HepG2 (cell line): ENCODE measurements around the gene IBTK. TPM values are rescaled to one million over a fixed set of nuclear protein-coding genes. Genes with fewer than 3 reads are reported as not detected.
"Not testable (repeated sequence)": the region's sequence is repeated elsewhere in the genome, so short reads cannot be mapped to it uniquely, and the experiment has no call there.

Experiments used
- ATAC-seq: fragments of 200-7000 bp; cut with Tn5 transposase; 3 replicates; pipeline ENCODE4 v1.9.1; 2020; ENCODE audit warnings: mild to moderate bottlenecking, moderate library complexity
- BruUV-seq: library from RNA; stranded (reverse); fragments of 400-500 nt; replicated peaks from 2 replicates; lab custom pipeline; 2021; lab: Mats Ljungman, UMichigan
- CTCF ChIA-PET: fragments of 300-600 bp; formaldehyde crosslinking; extraction: SDS; loops from one replicate; lab custom pipeline; 2021; ENCODE audit warnings: low total read pairs, inconsistent platforms, low intra/inter-chr PET ratio; lab: Yijun Ruan, JAX
- POLR2A ChIA-PET: fragments of 350-600 bp; sonication (Branson Sonifier 250); formaldehyde crosslinking; loops from one replicate; lab custom pipeline; 2020; ENCODE audit warnings: antibody characterized with exemption, inconsistent platforms; lab: Yijun Ruan, JAX
- DNase-seq: peaks from one replicate; pipeline ENCODE4 v3.0.0-alpha.2; 2015; ENCODE audit warnings: low spot score
- FAIRE-seq: peaks from 3 replicates; lab custom pipeline; 2011; peaks lifted over from hg19 to GRCh38; lab: Jason Lieb, UNC
- H2AFZ ChIP-seq: one replicate; pipeline ENCODE4 v1.6.1; 2011; ENCODE audit warnings: low read length, inconsistent platforms
- H3K27ac ChIP-seq: fragments of 300-600 bp; 3 replicates; pipeline ENCODE4 v1.8.0; 2011; ENCODE audit warnings: mixed run types, mild to moderate bottlenecking, mixed read lengths, low read length, inconsistent platforms; ENCODE audit not compliant: insufficient read depth; ENCODE audit errors: extremely low read length
- H3K27me3 ChIP-seq, 2 experiments: fragments of 200-600 bp in 1 of 2; 2 replicates in 1 of 2; 3 replicates in 1 of 2; pipeline versions ENCODE4 v1.6.0 to v1.8.0; 2011; ENCODE audit warnings: low read length in 2 of 2, mild to moderate bottlenecking in 2 of 2, moderate library complexity in 2 of 2, inconsistent platforms in 1 of 2; ENCODE audit not compliant: insufficient read depth in 2 of 2, control insufficient read depth in 1 of 2
- H3K36me3 ChIP-seq, 2 experiments: fragments of 200-600 bp in 1 of 2; replicated peaks in 1 of 2; 2 replicates in 1 of 2; 3 replicates in 1 of 2; pipeline versions ENCODE4 v1.5.1 to v1.8.0; 2011; ENCODE audit warnings: low read length in 2 of 2, inconsistent platforms in 1 of 2; ENCODE audit not compliant: insufficient read depth in 2 of 2, control insufficient read depth in 1 of 2
- H3K4me1 ChIP-seq: 2 replicates; pipeline ENCODE4 v1.5.1; 2012; ENCODE audit warnings: low read length, inconsistent platforms; ENCODE audit not compliant: insufficient read depth
- H3K4me2 ChIP-seq: 2 replicates; pipeline ENCODE4 v1.6.0; 2011; ENCODE audit warnings: low read depth, low read length, inconsistent platforms
- H3K4me3 ChIP-seq, 3 experiments: fragments of 200-600 bp in 1 of 3; sonication (generic), shearing (Covaris generic) in 1 of 3; replicated peaks in 1 of 3; 2 replicates each; pipeline ENCODE4 v1.5.1; 2011 to 2016; ENCODE audit warnings: low read length in 3 of 3, inconsistent platforms in 2 of 3, low read depth in 2 of 3, mild to moderate bottlenecking in 2 of 3, control low read depth in 1 of 3, mixed read lengths in 1 of 3; ENCODE audit not compliant: insufficient read depth in 1 of 3
- H3K79me2 ChIP-seq: one replicate; pipeline ENCODE4 v1.6.1; 2011; ENCODE audit warnings: low read length, inconsistent platforms; ENCODE audit not compliant: insufficient read depth
- H3K9ac ChIP-seq: 2 replicates; pipeline ENCODE4 v1.6.0; 2011; ENCODE audit warnings: mild to moderate bottlenecking, low read depth, low read length, inconsistent platforms; ENCODE audit not compliant: insufficient read depth
- H3K9me3 ChIP-seq: 2 replicates; pipeline ENCODE4 v1.5.1; 2012; ENCODE audit warnings: mild to moderate bottlenecking, low read length
- H4K20me1 ChIP-seq: 2 replicates; pipeline ENCODE4 v1.6.0; 2011; ENCODE audit warnings: inconsistent platforms, mild to moderate bottlenecking, low read length, moderate library complexity; ENCODE audit not compliant: insufficient read depth
- NR2F1 ChIP-seq, 2 experiments: fragments of 450-650 bp in 1 of 2; formaldehyde crosslinking in 1 of 2; IDR thresholded peaks; 2 replicates each; pipeline versions ENCODE4 v1.5.0 to v1.6.1; 2016 to 2020; ENCODE audit warnings: mild to moderate bottlenecking in 1 of 2, missing compliant biosample characterization in 1 of 2, missing genetic modification reagents in 1 of 2, moderate library complexity in 1 of 2
- RAD21 ChIP-seq: fragments of 450-650 bp; formaldehyde crosslinking; IDR thresholded peaks from 2 replicates; pipeline ENCODE4 v1.5.0; 2020; ENCODE audit warnings: mild to moderate bottlenecking
- ZNF3 ChIP-seq: IDR thresholded peaks from 2 replicates; pipeline ENCODE4 v1.7.0; 2017; ENCODE audit warnings: inconsistent platforms
- WGBS: methylation state at CpG from one replicate; pipeline ENCODE4 v1.1.6; 2017; ENCODE audit warnings: low lambda C conversion rate; 5-methylcytosine and 5-hydroxymethylcytosine counted together
- in situ Hi-C: cut with HindIII; loops from 2 replicates; pipeline ENCODE4 v1.10.0; 2017; ENCODE audit warnings: low pct_unique_long_range_greater_than_20kb; ENCODE audit not compliant: extremely low pct_ligation_motif_present
- intact Hi-C: fragments of 100-400 bp; cut with micrococcal nuclease; formaldehyde crosslinking; loops from one replicate; pipeline ENCODE4 v1.10.0; 2022; ENCODE audit not compliant: unreplicated experiment
- polyA plus RNA-seq, 8 experiments: library from polyadenylated mRNA; depleted of rRNA in 3 of 8; stranded (reverse) in 7 of 8; unstranded in 1 of 8; fragments of >200 nt; fragmentation: Illumina TruSeq in 4 of 8; extraction: Trizol in 4 of 8; gene quantifications; 2 replicates each; pipeline versions ENCODE4 v1.2.1 to v1.2.3, GENCODE V29; 2011 to 2016; ENCODE audit warnings: low read depth in 4 of 8, missing spikeins in 1 of 8, mixed read lengths in 1 of 8; ENCODE audit not compliant: insufficient read depth in 1 of 8
- total RNA-seq, 5 experiments: library from RNA; depleted of rRNA; stranded (reverse); fragments of >200 nt; fragmentation: Illumina TruSeq; extraction: Trizol; gene quantifications; 2 replicates each; pipeline ENCODE4 v1.2.3, GENCODE V29; 2016; ENCODE audit warnings: low read depth in 1 of 5

IBTK gene
- total and polyA plus RNA-seq, 2 of the 13 experiments (the other 11 are each of a cell fraction or from before 2014, with no cell fraction given), result 23.8 to 60.0 TPM

DNA sequence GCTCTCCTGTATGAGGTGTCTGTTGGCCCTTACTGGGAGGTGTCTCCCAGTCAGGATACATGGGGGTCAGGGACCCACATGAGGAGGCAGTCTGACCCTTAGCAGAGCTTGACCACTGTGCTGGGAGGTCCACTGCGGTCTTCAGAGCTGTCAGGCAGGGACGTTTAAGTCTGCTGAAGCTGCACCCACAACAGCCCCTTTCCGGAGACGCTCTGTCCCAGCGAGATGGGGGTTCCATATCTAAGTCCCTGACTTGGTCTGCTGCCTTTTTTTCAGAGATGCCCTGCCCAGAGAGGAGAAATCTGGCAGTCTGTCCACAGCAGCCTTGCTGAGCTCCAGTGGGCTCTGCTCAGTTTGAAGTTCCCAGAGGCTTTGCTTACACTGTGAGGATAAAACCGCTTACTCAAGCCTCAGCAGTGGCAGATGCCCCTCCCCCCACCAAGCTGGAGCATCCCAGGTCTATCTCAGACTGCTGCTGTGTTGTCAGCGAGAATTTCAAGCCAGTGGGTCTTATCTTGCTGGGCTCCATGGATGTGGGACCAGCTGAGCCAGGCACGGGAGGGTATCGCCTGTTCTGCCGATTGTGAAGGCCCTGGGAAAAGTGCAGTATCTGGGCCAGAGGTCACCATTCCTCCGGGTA lies 36.3 kb upstream of the IBTK start:
- TF ChIP-seq ZNF3 (CRISPR knock-in tag) (no peak), RAD21 (CRISPR knock-in tag) (no peak), NR2F1 (CRISPR knock-in tag; IDR thresholded peaks at IDR 0.05) (no peak)
- Histone ChIP-seq H3K79me2 (no peaks in the 10 kb centered on the region), H3K4me3 (no peak overlapping the region), H3K4me1 (no peaks in the 10 kb centered on the region), H3K4me2 (no peak overlapping the region), H3K27ac (no peak overlapping the region), H3K27me3 (peaks cover 0 to 4% of the 10 kb centered on the region in 2 experiments; a peak in 1 of 5 replicates), H2AFZ (no peak overlapping the region), H3K36me3 (no peaks in the 10 kb centered on the region), H4K20me1 (no peaks in the 10 kb centered on the region), H3K9ac (no peak overlapping the region), H3K9me3 (no peaks in the 10 kb centered on the region)
- intact Hi-C loops (no loop called here), in situ Hi-C loops (no loop called here)
- FAIRE-seq (no peak), ATAC-seq (no peak), DNase-seq (no peak)
- no TSS peak for BruUV-seq
- ChIA-PET POLR2A (no interaction called here), CTCF (no interaction called here)
- WGBS, result 33% methylated on average over 6 of the region's 11 CpGs

- H3K4me2 ChIP-seq, DNase-seq, ATAC-seq, in situ Hi-C loops, FAIRE-seq, H3K4me3 ChIP-seq, intact Hi-C loops, H3K79me2 ChIP-seq, H2AFZ ChIP-seq, H3K4me1 ChIP-seq, CTCF ChIA-PET, BruUV-seq, H3K9me3 ChIP-seq, H3K27me3 ChIP-seq, H3K9ac ChIP-seq, H3K27ac ChIP-seq, H3K36me3 ChIP-seq, POLR2A ChIA-PET, H4K20me1 ChIP-seq: not testable (repeated sequence)
- 0% methylated on average over 2 of the region's 2 CpGs for WGBS
Measured at GRCh38 chr6:82281550-82281949, 34.0 kb upstream of the IBTK start.
